Measurements from ENCODE around the gene SHOC2. TPM values are rescaled to one million over a fixed set of nuclear protein-coding genes. Genes with fewer than 3 reads are reported as not detected.
A peak's percentile ranks its signal among the peaks of the same experiment; 100 is the strongest.

The SHOC2 gene
- total RNA-seq, 1 donor from 2014 or later = 40.4 TPM

- H3K4me3 Mint-ChIP-seq = peak overlapping the region; percentile 78
- TF ChIP-seq, protein P1, sequence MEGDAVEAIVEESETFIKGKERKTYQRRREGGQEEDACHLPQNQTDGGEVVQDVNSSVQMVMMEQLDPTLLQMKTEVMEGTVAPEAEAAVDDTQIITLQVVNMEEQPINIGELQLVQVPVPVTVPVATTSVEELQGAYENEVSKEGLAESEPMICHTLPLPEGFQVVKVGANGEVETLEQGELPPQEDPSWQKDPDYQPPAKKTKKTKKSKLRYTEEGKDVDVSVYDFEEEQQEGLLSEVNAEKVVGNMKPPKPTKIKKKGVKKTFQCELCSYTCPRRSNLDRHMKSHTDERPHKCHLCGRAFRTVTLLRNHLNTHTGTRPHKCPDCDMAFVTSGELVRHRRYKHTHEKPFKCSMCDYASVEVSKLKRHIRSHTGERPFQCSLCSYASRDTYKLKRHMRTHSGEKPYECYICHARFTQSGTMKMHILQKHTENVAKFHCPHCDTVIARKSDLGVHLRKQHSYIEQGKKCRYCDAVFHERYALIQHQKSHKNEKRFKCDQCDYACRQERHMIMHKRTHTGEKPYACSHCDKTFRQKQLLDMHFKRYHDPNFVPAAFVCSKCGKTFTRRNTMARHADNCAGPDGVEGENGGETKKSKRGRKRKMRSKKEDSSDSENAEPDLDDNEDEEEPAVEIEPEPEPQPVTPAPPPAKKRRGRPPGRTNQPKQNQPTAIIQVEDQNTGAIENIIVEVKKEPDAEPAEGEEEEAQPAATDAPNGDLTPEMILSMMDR (IDR thresholded peaks at IDR 0.05; ENCODE audit: unreplicated experiment) = no peak
- no peaks in the 10 kb centered on the region for H3K9me3 Mint-ChIP-seq
- peaks cover 42% of the 10 kb centered on the region for H3K4me1 Mint-ChIP-seq
- H3K27ac Mint-ChIP-seq = peak overlapping the region; percentile 84
- H3K27me3 Mint-ChIP-seq (ENCODE audit: low read depth) = no peaks in the 10 kb centered on the region
- H3K36me3 Mint-ChIP-seq = no peaks in the 10 kb centered on the region
- peak; percentile 33 to 47 for DNase-seq (ENCODE audit: low spot score in 2 of 2, unreplicated experiment in 2 of 2)
Observed at GRCh38 chr10:110919971-110920881, 822 bp downstream of the SHOC2 start.

GRCh38 chr10:110923856-110924493 lies 4.6 kb downstream of the SHOC2 start:
- Mint-ChIP-seq H3K27ac (no peak overlapping the region), H3K4me3 (no peak overlapping the region), H3K4me1 (peaks cover 21% of the 10 kb centered on the region), H3K27me3 (ENCODE audit: low read depth) (no peaks in the 10 kb centered on the region), H3K36me3 (no peaks in the 10 kb centered on the region), H3K9me3 (no peaks in the 10 kb centered on the region)
- TF ChIP-seq, protein P1 (IDR thresholded peaks at IDR 0.05; ENCODE audit: unreplicated experiment) = no peak
- no peak for DNase-seq (ENCODE audit: low spot score in 2 of 2, unreplicated experiment in 2 of 2)

DNA sequence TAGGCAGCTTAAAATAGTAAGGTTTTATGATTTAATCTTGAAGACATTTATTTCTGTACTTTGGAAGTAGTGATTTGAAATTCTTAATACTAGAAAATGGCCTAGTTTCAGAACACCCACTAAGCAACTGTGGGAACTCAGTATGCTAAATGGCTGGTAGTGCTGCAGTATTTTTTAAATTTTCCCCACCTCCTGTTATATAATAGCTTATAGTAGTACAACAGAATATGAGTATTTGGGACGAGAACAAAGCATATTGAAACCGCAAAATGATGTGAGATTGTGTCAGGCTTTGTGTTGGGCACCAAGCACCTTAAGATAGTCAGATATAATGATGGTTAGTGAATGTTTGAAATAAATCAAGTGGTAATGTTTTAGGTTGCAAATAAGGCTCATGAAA lies 8.1 kb downstream of the SHOC2 start:
- Mint-ChIP-seq H3K4me1 (peaks cover 11% of the 10 kb centered on the region), H3K36me3 (no peaks in the 10 kb centered on the region), H3K27me3 (ENCODE audit: low read depth) (no peaks in the 10 kb centered on the region), H3K4me3 (no peak overlapping the region), H3K27ac (no peak overlapping the region), H3K9me3 (no peaks in the 10 kb centered on the region)
- TF ChIP-seq, protein P1 (IDR thresholded peaks at IDR 0.05; ENCODE audit: unreplicated experiment) = no peak
- DNase-seq (ENCODE audit: low spot score in 2 of 2, unreplicated experiment in 2 of 2) = no peak

DNA sequence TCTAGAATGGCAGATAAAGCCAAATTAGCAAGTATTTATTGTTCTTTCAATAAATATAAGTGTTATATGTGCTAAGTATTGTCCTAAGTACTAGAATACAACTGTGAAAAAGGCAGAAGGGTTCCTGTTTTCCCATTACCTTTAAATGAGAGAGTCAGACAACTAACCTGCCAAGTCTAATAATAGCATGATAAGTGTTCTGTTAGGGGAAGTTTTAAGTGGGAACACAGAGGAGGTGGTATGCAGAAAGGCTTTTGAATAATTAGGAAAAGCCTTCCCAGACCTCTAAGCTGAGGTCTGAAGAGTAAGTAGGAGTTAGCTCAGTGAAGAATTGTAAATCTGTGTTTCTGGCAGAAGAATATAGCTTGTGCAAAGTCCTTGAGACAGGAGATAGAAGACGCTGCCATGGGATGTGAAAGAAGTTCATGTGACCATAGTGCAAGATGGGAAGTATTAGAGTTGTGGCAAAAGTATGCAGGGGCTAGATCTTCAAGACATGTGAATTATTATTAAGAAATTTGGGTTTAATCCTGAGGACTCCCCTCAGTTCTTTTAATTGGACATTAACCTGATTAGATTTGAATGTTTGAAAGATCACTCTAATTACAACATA lies 12.5 kb downstream of the SHOC2 start:
- DNase-seq (ENCODE audit: low spot score in 2 of 2, unreplicated experiment in 2 of 2) = no peak
- Mint-ChIP-seq H3K9me3 (peaks cover 3% of the 10 kb centered on the region), H3K27ac (no peak overlapping the region), H3K27me3 (ENCODE audit: low read depth) (no peaks in the 10 kb centered on the region), H3K4me3 (no peak overlapping the region), H3K4me1 (peaks cover 2% of the 10 kb centered on the region), H3K36me3 (peaks cover 3% of the 10 kb centered on the region)
- TF ChIP-seq, protein P1 (IDR thresholded peaks at IDR 0.05; ENCODE audit: unreplicated experiment) = no peak

DNA sequence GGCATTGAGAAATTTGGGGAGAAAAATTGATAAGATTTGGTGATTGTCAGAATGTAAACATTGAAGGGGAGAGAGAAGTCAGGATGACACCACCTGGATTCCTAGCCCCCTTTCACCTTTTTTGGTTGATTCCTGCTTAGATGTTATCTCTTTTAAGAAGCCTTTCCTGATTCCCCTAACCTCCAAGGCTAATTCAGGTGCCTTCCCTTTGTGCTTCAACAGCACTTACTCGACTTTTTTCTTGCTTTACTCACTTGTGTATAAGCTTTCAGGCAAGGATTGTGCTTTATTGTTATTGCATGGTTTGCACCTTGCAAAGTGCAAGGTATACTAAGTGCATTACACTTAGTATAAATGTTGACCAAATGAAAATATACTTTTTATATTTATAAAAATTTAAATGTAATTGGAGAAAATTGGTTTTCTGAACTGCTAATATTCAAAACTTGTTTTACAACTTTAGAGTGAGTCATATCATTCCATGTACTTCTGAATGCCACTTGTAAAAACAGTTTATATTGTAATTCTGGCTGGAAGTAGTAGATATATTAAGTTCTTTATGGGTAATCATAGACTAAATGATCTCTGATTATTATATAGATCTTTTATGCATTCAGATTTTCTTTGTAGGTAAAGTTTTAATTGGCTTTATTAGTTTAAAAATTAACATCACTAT lies 13.2 kb downstream of the SHOC2 start:
- DNase-seq (ENCODE audit: low spot score in 2 of 2, unreplicated experiment in 2 of 2) = no peak
- TF ChIP-seq, protein P1 (IDR thresholded peaks at IDR 0.05; ENCODE audit: unreplicated experiment) = no peak
- Mint-ChIP-seq H3K27ac (peak overlapping the region; percentile 41), H3K4me1 (peaks cover 2% of the 10 kb centered on the region), H3K9me3 (peaks cover 3% of the 10 kb centered on the region), H3K27me3 (ENCODE audit: low read depth) (no peaks in the 10 kb centered on the region), H3K36me3 (peaks cover 5% of the 10 kb centered on the region), H3K4me3 (no peak overlapping the region)
